Heart left ventricle (tissue), 16 donors: ENCODE data around the gene CATSPERZ. TPM values are rescaled to one million over a fixed set of nuclear protein-coding genes. Genes with fewer than 3 reads are reported as not detected.
A peak's percentile ranks its signal among the peaks of the same experiment; 100 is the strongest.

ENCODE experiments used
- ATAC-seq, 4 donors: fragments of 200-7000 bp; cut with Tn5 transposase; one replicate each; pipeline ENCODE4 v1.9.1; 2020 to 2022; ENCODE audit warnings: moderate library complexity in 4 of 4, mild to moderate bottlenecking in 3 of 4, moderate number of reproducible peaks in 1 of 4
- DNase-seq, 5 donors: peaks; one replicate each; pipeline ENCODE4 v3.0.0-alpha.2; 2020
- H3K27ac ChIP-seq, 12 donors: fragments of 200-600 bp; sonication (generic) in 4 of 12; one replicate each; pipeline versions ENCODE4 v1.5.0 to v1.8.0; 2016 to 2022; ENCODE audit warnings: mild to moderate bottlenecking in 2 of 12
- H3K27me3 ChIP-seq, 9 donors: fragments of 200-600 bp; sonication (generic) in 2 of 9; one replicate each; pipeline versions ENCODE4 v1.5.1 to v1.8.0; 2016 to 2022; ENCODE audit warnings: mild to moderate bottlenecking in 3 of 9
- H3K36me3 ChIP-seq, 9 donors: fragments of 200-600 bp; sonication (generic) in 2 of 9; one replicate each; pipeline versions ENCODE4 v1.5.0 to v1.8.0; 2018 to 2022; ENCODE audit warnings: mild to moderate bottlenecking in 2 of 9
- H3K4me1 ChIP-seq, 12 donors: fragments of 200-600 bp; sonication (generic) in 4 of 12; one replicate each; pipeline versions ENCODE4 v1.5.0 to v1.8.0; 2016 to 2022; ENCODE audit warnings: mild to moderate bottlenecking in 3 of 12
- H3K4me3 ChIP-seq, 12 donors: fragments of 200-600 bp; sonication (generic) in 4 of 12; one replicate each; pipeline versions ENCODE4 v1.5.0 to v1.8.0; 2017 to 2022; ENCODE audit warnings: mild to moderate bottlenecking in 9 of 12, moderate library complexity in 4 of 12
- H3K9me3 ChIP-seq, 12 donors: fragments of 200-600 bp; sonication (generic) in 4 of 12; one replicate each; pipeline versions ENCODE4 v1.5.0 to v1.8.0; 2016 to 2022; ENCODE audit warnings: mild to moderate bottlenecking in 1 of 12
- CTCF ChIP-seq, 12 donors: fragments of 200-600 bp; sonication (generic) in 4 of 12; IDR thresholded peaks; one replicate each; pipeline versions ENCODE4 v1.5.0 to v1.8.0; 2018 to 2022; ENCODE audit warnings: antibody characterized with exemption in 12 of 12, mild to moderate bottlenecking in 5 of 12
- POLR2A ChIP-seq, 2 donors: fragments of 450-650 bp; IDR thresholded peaks; one replicate each; pipeline ENCODE4 v1.6.1; 2017; ENCODE audit warnings: antibody characterized with exemption in 2 of 2, mild to moderate bottlenecking in 2 of 2, moderate library complexity in 2 of 2
- WGBS, 4 donors: extraction: QIAGEN DNeasy Blood & Tissue Kit in 2 of 4; methylation state at CpG; one replicate each; pipeline versions ENCODE4 v1.1.5 to v1.1.7; 2013 to 2018; 5-methylcytosine and 5-hydroxymethylcytosine counted together
- intact Hi-C, 10 donors: fragments of 100-400 bp; cut with DNase I; formaldehyde crosslinking; loops; one replicate each; pipeline versions ENCODE4 v1.11.1 to v1.14.2; 2022
- polyA plus RNA-seq, 2 donors: library from polyadenylated mRNA; stranded (reverse); fragments of 200-250 nt; gene quantifications; one replicate each; pipeline ENCODE4 v1.2.3, GENCODE V29; 2013
- total RNA-seq, 9 donors: library from RNA; depleted of rRNA in 2 of 9; stranded (reverse); fragments of >200 nt in 2 of 9; fragmentation: NEBNext Ultra II Directional in 3 of 9; extraction: Animal tissue kit (Norgen Biotek cat#: 25700) in 3 of 9; gene quantifications; one replicate each; pipeline versions ENCODE4 v1.1.0 to v1.2.4, GENCODE V29; 2016 to 2023
- donor health status: ischemic (EF 13 %, LVEDD 7.1; RV severe dilation, severe dysfunction).
- donor health status: healthy with polysubstance abuse.
- donor health status: DM: no; HTN: yes; CAD: no.
- donor health status: DM: no; HTN: no; CAD: no.
- donor health status: ischemic (EF 25% LVEDD 6.9; RV normal size, moderate dysfunction).
- donor health status: ischemic (EF 25% LVEDD 5.7; RV mildly dilated, moderate dysfunction).
- donor health status: healthy.
- donor health status: DM: yes; HTN: yes; CAD: no.
- donor health status: ischemic (EF 35%, LVEDD 5.7; RV mildly dilated, moderate dysfunction).
- donor health status: nonischemic (EF 11% LVEDD 7.7; RV severe dilation, severe dysfunction).
- donor health status: DM: yes; HTN: yes; CAD: no.
- donor health status: PGD.
- donor health status: ischemic (EF 29% LVEDD 5.4; RV normal size, mild dysfunction).
- donor health status: nonischemic (EF 23%, LVEDD 6.1; RV moderate dilation, normal function).

The CATSPERZ gene
- total and polyA plus RNA-seq, 11 donors: not detected

GRCh38 chr11:64291752-64292459, 8.3 kb upstream of the CATSPERZ start:
- Histone ChIP-seq H3K4me3 (peak overlapping the region; percentile 23 to 52 (median 38)), H3K9me3 (no peaks in the 10 kb centered on the region), H3K36me3 (no peaks in the 10 kb centered on the region), H3K27me3 (peaks cover 21 to 69% (median 51%) of the 10 kb centered on the region in 9 donors), H3K4me1 (peaks cover 0 to 20% (median 9%) of the 10 kb centered on the region in 12 donors), H3K27ac (no peak overlapping the region)
- intact Hi-C loops: no loop called here
- peak in 1 of 5 donors; percentile 15 for DNase-seq
- ATAC-seq: peak in 1 of 4 donors; percentile 9
- 0 to 1% (median 1%) methylated on average over 33 to 96 of the region's 96 CpGs for WGBS, 4 donors
- TF ChIP-seq POLR2A (IDR thresholded peaks at IDR 0.05) (no peak), CTCF (IDR thresholded peaks at IDR 0.05) (no peak)

- ATAC-seq (peak in 1 of 4 donors; percentile 16), DNase-seq (peak in 1 of 5 donors; percentile 15)
- 28 to 38% (median 32%) methylated on average over 35 to 42 of the region's 42 CpGs for WGBS, 4 donors
- Histone ChIP-seq H3K4me3 (peak overlapping the region; percentile 23 to 52 (median 38)), H3K27me3 (peaks cover 25 to 76% (median 59%) of the 10 kb centered on the region in 9 donors), H3K9me3 (no peaks in the 10 kb centered on the region), H3K27ac (no peak overlapping the region), H3K4me1 (peaks cover 0 to 20% (median 9%) of the 10 kb centered on the region in 12 donors), H3K36me3 (no peaks in the 10 kb centered on the region)
- intact Hi-C loops: no loop called here
- TF ChIP-seq POLR2A (IDR thresholded peaks at IDR 0.05) (no peak), CTCF (IDR thresholded peaks at IDR 0.05) (no peak)
These were observed 7.5 kb upstream of the CATSPERZ start for GRCh38 chr11:64292460-64293254.

GRCh38 chr11:64294774-64295173, 5.4 kb upstream of the CATSPERZ start:
- peaks cover 32 to 98% (median 75%) of the 10 kb centered on the region in 9 donors for H3K27me3 ChIP-seq
- 56 to 71% (median 61%) methylated on average over 3 of the region's 3 CpGs for WGBS, 4 donors
- no peak overlapping the region for H3K4me3 ChIP-seq
- peaks cover 4 to 29% (median 17%) of the 10 kb centered on the region in 12 donors for H3K4me1 ChIP-seq
- TF ChIP-seq CTCF (IDR thresholded peaks at IDR 0.05) (no peak), POLR2A (IDR thresholded peaks at IDR 0.05) (no peak)
- no peak for ATAC-seq
- intact Hi-C loops: loop anchor here in 1 of 10 donors (5.0 kb wide), 1 partner anchor 37 kb away; no protein-coding TSS in a partner anchor
- H3K36me3 ChIP-seq: no peaks in the 10 kb centered on the region
- H3K9me3 ChIP-seq: no peaks in the 10 kb centered on the region
- no peak overlapping the region for H3K27ac ChIP-seq
- no peak for DNase-seq

GRCh38 chr11:64295760-64296159, 4.4 kb upstream of the CATSPERZ start:
- 92 to 95% (median 94%) methylated on average over 4 of the region's 4 CpGs for WGBS, 4 donors
- no peak overlapping the region for H3K27ac ChIP-seq
- DNase-seq: no peak
- no peaks in the 10 kb centered on the region for H3K9me3 ChIP-seq
- no peak for ATAC-seq
- H3K4me1 ChIP-seq: peaks cover 4 to 39% (median 27%) of the 10 kb centered on the region in 12 donors
- peaks cover 32 to 100% (median 71%) of the 10 kb centered on the region in 9 donors for H3K27me3 ChIP-seq
- no peak for TF ChIP-seq POLR2A (IDR thresholded peaks at IDR 0.05)
- TF ChIP-seq CTCF (IDR thresholded peaks at IDR 0.05): no peak
- H3K4me3 ChIP-seq: no peak overlapping the region
- intact Hi-C loops: loop anchor here in 2 of 10 donors (2.0 to 5.0 kb wide), 2 partner anchors 21 to 38 kb away; no protein-coding TSS in a partner anchor
- H3K36me3 ChIP-seq: no peaks in the 10 kb centered on the region
